Cardiac septum (tissue), 1 donor: Measurements from ENCODE around the gene LSS. TPM values are rescaled to one million over a fixed set of nuclear protein-coding genes. Genes with fewer than 3 reads are reported as not detected.
"Not testable (repeated sequence)": the region's sequence is repeated elsewhere in the genome, so short reads cannot be mapped to it uniquely, and the experiment has no call there.

Experiments
- DNase-seq: peaks from one replicate; pipeline ENCODE4 v3.0.0-alpha.2; 2020; ENCODE audit warnings: low spot score
- intact Hi-C: fragments of 100-400 bp; cut with DNase I; formaldehyde crosslinking; loops from one replicate; pipeline ENCODE4 v1.14.0; 2022
- total RNA-seq: library from RNA; stranded (reverse); fragmentation: NEBNext Ultra II Directional; extraction: Animal tissue kit (Norgen Biotek cat#: 25700); gene quantifications from one replicate; pipeline ENCODE4 v1.2.1, GENCODE V29; 2021
- donor health status: DM: no; HTN: no; CAD: no.

Gene LSS
- total RNA-seq, 1 donor from 2014 or later: 34.9 TPM

DNA sequence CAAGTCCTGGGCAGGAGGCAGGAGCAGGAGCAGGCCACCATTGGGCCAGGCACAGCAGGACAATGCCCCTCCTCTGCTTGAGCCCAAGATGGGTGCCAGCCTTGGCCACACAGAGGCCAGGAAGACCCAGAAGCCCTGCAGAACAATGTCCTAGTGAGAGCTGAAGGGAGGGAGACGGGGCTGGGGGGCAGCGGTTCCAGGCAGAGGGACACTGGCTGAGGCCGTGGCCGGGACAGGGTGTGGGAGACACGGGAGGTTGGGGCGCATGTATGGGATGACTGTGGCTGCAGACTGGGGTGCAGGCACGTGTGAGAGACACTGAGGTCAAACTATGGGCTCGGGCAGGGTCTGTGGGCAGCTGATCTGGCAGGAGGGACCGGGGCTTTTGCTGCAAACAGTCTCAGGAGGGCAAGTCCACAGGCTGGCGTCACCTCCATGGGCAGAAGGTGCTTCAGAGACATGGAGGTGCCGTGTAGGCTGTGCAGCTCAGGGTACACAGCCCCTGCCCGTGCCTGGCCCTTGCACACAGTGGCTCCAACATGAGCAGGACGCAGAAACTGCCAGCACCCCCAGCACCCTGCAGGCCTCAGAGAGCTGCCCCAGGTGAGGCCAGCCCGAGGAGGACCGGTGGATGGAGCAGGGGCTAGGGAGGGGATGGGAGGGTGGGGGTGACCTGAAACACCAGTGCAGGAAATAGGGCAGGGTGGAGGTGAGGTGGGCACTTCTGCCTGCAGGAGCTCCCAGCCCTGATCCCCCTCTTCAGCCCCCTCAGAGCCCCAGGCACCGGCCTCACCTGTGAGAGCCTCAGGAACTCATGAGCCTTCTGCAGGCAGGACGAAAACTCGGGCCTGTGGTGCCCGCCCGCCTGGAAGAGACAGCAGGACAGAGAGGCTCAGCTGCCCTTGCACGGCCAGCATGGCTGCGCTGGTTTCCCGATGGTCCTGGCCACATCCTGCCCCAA lies 19.5 kb downstream of the LSS start:
- DNase-seq: peak; percentile 70
- intact Hi-C loops: no loop called here

DNA sequence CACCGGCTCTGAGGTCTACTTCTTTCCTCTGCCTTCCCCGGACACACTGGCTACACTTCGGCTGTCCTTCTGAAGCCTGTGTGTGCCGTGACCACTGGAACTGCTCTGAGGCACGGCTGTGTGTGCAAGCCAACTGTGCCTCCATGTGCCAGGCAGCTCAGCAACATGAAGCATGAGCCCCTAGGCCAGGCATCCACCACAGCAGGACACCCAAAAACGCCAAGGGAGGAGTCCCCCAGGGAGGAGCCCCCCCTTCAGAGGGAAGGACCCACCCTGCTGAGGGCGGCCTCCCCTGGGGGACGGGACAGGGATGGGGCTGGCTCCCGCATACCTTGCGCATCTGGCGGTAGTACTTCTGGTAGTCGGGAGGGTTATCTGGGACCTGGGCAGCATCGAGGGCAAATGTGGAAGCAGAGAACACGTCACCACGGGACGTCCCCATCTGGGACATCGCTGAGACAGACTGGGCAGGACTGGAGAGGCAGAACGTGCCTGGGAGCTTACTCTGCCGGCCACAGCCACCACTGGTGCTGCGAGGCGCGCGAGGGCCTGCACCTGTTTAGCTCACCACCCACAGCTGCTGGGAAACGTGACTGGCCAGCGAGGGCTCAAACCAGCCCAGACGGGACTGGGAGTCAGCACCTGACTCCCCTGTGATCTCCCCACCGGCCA lies 20.5 kb downstream of the LSS start:
- DNase-seq: peak; percentile 72
- intact Hi-C loops: no loop called here

- intact Hi-C loops: no loop called here
- peak; percentile 58 for DNase-seq
Measured at GRCh38 chr21:46207006-46207919, 21.3 kb downstream of the LSS start.

DNA sequence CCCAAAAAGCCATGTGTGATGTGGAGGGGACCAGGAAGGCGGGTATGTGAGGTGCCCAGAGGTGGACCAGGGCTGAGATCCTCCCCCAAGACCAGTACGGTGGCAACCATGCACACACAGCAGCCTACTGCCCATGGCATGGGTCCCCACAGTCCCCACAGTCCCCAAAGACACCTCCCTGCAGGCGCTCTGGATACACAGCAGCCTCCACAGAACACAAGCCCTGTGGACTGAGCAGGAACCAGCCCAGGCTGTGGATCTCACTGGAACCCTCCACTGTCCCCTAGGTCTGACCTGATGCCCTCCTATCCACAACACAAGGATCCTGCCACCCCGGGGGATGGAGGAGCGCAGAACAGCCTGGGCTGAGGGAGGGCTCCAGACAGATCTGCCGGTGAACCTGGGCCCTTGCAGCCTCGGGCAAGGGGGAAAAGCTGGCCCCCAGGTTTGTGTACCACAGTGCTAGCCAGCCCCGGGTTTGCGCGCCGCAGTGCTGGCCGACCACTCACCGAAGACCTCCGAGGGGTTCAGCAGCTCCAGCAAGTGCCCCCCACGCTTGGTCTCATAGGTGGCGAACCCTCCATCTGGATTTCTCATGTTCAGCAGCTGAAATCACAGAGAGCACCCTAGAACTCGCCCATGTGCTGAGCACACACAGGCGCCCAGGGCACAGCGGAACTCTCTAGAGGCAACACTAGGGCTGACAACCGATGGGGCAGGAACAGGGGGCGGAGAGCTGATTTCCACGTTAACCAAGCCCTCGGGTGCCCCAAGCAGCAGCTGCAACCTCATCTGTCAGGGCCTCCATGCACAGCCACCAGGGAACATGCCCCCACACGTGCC lies 22.2 kb downstream of the LSS start:
- intact Hi-C loops: no loop called here
- DNase-seq: peak; percentile 72

DNA sequence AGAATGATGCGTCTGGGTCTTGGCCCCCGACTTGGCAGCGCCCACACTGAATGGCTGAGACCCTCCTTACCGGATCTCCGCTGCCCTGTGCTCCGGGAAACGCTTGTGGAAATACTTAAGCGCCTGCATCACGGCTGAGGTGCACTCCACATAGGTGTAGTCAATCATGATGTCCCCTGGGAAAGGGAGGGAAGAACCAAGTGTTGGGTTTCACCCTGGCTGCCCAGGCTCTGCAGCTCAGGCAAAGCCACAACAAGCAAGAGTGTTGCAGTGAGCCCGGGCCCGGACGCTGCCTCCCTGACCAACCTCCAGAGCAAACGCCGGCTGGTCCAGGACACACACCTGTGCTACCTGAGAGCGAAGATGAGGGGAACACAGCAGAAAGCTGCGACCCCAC lies 22.8 kb downstream of the LSS start:
- peak; percentile 63 for DNase-seq
- intact Hi-C loops: no loop called here

- peak; percentile 61 for DNase-seq
- intact Hi-C loops: no loop called here
Measured at GRCh38 chr21:46205166-46205565, 23.4 kb downstream of the LSS start.

GRCh38 chr21:46203203-46203600 lies 25.4 kb downstream of the LSS start:
- DNase-seq: peak; percentile 71
- intact Hi-C loops: no loop called here

DNA sequence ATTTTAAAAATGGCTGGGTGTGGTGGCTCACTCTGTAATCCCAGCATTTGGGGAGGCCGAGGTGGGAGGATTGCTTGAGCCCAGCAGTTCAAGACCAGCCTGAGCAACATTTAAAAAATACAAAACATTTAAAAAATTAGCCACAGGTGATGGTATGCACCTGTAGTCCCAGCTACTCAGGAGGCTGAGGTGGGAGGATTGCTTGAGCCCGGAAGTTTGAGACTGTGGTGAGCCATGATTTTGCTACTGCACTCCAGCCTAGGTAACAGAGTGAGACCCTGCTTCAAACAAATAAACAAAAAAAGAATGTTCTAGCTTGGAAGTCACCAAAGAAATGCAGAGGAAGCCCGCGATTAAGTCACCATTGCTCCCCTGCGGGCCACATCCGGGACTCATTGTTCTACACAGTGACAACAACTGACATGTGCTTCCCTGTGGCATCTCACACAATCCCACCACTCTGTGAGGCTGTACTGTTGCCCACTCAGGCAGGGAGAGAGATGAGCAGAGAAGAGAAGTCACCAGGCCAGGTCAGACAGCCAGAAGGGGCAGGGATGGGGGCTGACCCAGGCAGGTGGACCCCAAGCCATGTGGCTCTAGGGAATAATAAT lies 25.9 kb downstream of the LSS start:
- intact Hi-C loops: no loop called here
- DNase-seq: peak; percentile 58

DNA sequence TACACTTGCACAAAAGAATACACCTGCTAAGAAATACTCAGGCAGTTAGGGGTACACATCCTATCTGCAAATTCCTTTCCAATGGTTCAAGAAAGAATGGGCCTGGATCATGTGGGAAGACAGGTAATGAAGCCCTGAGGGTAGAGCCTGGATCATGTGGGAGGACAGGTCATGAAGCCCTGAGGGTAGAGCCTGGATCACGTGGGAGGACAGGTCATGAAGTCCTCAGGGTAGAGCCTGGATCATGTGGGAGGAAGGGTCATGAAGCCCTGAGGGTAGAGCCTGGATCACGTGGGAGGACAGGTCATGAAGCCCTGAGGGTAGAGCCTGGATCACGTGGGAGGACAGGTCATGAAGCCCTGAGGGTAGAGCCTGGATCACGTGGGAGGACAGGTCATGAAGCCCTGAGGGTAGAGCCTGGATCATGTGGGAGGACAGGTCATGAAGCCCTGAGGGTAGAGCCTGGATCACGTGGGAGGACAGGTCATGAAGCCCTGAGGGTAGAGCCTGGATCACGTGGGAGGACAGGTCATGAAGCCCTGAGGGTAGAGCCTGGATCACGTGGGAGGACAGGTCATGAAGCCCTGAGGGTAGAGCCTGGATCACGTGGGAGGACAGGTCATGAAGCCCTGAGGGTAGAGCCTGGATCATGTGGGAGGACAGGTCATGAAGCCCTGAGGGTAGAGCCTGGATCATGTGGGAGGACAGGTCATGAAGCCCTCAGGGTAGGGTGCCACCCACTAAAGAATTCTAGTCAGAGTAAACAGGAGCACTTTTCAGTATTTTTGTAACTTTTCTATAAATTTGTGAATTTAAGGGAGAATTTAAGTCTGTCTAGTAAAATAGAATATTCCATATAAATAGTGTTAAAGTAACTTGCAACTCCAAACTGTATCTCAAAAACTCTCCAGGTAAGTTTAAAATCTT lies 27.4 kb downstream of the LSS start:
- intact Hi-C loops, DNase-seq: not testable (repeated sequence)

- DNase-seq: no peak
- intact Hi-C loops: no loop called here
Measured at GRCh38 chr21:46199436-46200373, 28.9 kb downstream of the LSS start.

DNA sequence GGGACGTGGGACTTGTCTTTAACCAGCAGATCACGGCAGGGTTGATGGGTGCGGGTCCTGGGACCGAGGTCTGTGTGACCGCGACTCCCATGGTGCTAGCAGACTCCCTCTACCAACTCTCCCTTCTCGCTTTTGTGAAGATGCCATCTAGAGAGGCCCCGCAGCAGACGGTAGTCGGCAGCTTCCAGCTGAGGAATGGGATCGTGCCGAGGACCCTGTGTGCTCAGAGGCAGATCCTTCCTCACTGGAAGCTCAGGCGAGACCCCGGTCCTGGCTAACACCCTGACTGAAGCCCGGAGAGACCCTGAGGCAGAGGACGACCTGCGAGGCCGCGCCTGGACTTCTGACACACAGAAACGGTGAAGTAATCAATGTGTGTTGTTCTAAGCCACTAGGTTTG lies 31.8 kb downstream of the LSS start:
- DNase-seq: peak; percentile 51
- intact Hi-C loops: no loop called here

DNA sequence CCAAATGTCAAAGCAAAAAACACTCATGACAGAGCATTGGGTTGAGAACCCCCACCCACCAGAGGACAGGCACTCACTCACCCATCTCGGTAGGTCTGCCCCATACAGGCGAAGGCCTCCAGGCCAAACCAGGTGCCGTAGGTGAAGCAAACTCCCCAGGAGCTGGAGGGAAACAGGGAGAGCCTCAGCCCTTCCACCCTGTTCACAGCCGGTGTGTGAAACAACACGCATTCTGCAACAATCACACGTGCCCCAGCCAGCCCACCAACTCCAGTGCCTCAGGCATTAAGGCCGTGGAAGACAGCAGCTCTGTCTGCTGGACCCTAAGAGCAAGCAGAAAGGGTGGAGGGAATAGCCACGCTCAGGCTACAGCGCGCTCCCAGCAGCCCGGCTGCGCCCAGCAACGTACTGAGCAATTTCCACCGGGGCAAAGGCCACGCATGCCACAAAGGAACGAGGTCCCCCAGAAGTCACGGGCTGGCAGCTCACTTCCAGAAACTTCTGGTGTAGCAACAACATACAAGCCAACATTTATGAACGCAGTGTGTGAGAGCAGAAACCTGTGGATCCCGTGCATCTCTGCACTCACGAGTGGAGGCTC lies 32.9 kb downstream of the LSS start:
- DNase-seq: peak; percentile 64
- intact Hi-C loops: no loop called here

DNA sequence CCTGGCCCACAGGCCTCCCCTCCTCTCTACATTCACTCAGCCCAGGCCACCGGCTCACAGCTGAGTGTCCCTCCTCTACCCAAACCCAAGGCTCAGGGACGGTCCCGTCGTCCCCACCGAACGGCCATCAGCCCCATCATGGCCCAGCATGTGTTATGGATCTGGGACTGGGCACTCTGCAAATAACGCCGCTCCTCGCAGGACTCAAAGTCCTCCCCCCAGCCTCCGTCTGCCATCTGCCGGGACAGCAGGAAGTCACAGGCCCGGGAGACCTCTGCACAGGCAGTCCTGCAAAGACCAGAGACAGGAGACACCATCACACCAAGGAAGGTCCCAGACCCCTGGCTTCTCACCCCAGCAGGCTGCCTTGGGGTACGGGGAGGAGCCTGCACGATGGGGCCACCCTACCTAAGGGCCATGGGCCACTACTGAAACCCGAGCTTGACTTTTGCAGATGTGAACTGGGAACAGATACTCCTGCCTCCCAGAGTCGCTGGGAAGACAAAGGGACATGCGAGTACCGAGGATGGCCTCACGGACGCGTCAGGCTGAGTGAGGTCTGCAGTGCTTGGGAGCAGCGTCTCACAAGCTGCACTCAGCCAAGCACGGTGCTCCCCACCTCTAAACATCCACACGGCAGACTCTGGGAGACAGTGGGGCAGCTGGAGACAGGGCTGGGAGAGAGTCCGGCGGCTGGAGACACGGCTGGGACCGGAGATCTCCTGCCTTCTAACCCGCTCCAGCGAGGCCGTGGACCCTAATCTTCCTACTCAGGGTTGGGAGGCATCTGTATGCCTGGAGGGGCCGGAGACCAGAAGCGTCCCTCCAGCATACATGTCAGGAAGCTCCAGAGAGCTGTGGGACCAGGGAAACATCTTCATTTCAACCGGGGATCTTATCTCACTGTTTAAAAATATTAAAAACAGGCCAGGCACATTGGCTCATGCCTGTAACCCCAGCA lies 33.9 kb downstream of the LSS start:
- peak; percentile 64 for DNase-seq
- intact Hi-C loops: no loop called here

GRCh38 chr21:46193829-46194373 lies 34.7 kb downstream of the LSS start:
- intact Hi-C loops: no loop called here
- peak; percentile 44 for DNase-seq
